Osteoblast (primary cell): ENCODE measurements around the gene OSBPL2. TPM values are rescaled to one million over a fixed set of nuclear protein-coding genes. Genes with fewer than 3 reads are reported as not detected.

Experiments
- DNase-seq: peaks from one replicate; pipeline ENCODE4 v3.0.0; 2011; ENCODE audit warnings: low spot score, mixed read lengths; ENCODE audit not compliant: insufficient read length; ENCODE audit errors: missing footprints
- H2AFZ ChIP-seq: 2 replicates; pipeline ENCODE4 v1.6.0; 2011; ENCODE audit warnings: mild to moderate bottlenecking, low read length
- H3K27ac ChIP-seq: 2 replicates; pipeline ENCODE4 v1.5.1; 2011; ENCODE audit warnings: mild to moderate bottlenecking, low read depth, low read length, moderate library complexity
- H3K27me3 ChIP-seq: 2 replicates; pipeline ENCODE4 v1.6.0; 2012; ENCODE audit warnings: mild to moderate bottlenecking, control low read depth, inconsistent platforms, low read length, moderate library complexity; ENCODE audit not compliant: insufficient read depth
- H3K36me3 ChIP-seq: 2 replicates; pipeline ENCODE4 v1.5.1; 2011; ENCODE audit warnings: mild to moderate bottlenecking, low read length, control low read depth, moderate library complexity; ENCODE audit not compliant: insufficient read depth
- H3K4me1 ChIP-seq: 2 replicates; pipeline ENCODE4 v1.5.1; 2011; ENCODE audit warnings: mild to moderate bottlenecking, low read length, control low read depth, moderate library complexity; ENCODE audit not compliant: insufficient read depth
- H3K4me2 ChIP-seq: 2 replicates; pipeline ENCODE4 v1.6.0; 2011; ENCODE audit warnings: mild to moderate bottlenecking, low read length; ENCODE audit not compliant: insufficient read depth
- H3K4me3 ChIP-seq: fragments of 200-600 bp; sonication (generic); 3 replicates; pipeline ENCODE4 v1.5.1; 2012; ENCODE audit warnings: mild to moderate bottlenecking, low read length, inconsistent platforms; ENCODE audit not compliant: insufficient read depth
- H3K79me2 ChIP-seq: 2 replicates; pipeline ENCODE4 v1.6.0; 2012; ENCODE audit warnings: mild to moderate bottlenecking, low read length, control low read depth, inconsistent platforms; ENCODE audit not compliant: insufficient read depth
- H3K9me3 ChIP-seq: 2 replicates; pipeline ENCODE4 v1.5.1; 2011; ENCODE audit warnings: low read depth, low read length, control low read depth
- H4K20me1 ChIP-seq: 2 replicates; pipeline ENCODE4 v1.6.0; 2012; ENCODE audit warnings: mild to moderate bottlenecking, low read length, control low read depth; ENCODE audit not compliant: insufficient read depth
- total RNA-seq: library from RNA; depleted of rRNA; stranded (reverse); fragments of >200 nt; gene quantifications from 2 replicates; pipeline ENCODE4 v1.2.3, GENCODE V29; 2012
- TF ChIP-seq, protein P1 (sequence below): IDR thresholded peaks from 2 replicates; pipeline ENCODE4 v1.5.1; 2011; ENCODE audit warnings: mild to moderate bottlenecking, low read depth, low read length, moderate library complexity; ENCODE audit errors: extremely low read depth

Gene OSBPL2
- total RNA-seq, 1 donor, result 35.8 TPM

DNA sequence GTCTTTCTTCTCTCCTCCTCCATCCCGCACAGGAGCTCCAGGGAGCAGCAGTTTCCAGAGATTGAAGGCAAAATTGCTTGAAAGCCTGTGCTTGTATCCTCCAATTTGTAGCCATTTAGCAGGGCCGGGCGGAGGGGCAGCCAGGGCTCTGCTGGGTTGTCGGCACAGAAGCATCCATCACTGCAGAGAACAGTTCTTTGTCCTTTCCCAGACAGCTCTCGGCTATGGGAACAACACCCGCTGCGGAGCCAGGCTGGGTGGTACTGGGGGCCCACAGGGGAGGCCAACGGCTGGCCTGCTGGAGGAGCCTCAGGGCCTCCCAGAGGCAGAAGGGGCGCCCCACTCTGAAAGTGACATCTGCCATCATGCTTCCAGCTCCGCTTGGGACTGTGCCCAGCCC, 26.0 kb upstream of the OSBPL2 start:
- Histone ChIP-seq H3K27me3 (peaks cover 24% of the 10 kb centered on the region), H3K4me2 (no peak overlapping the region), H3K79me2 (no peaks in the 10 kb centered on the region), H3K4me1 (peaks cover 3% of the 10 kb centered on the region), H3K9me3 (no peaks in the 10 kb centered on the region), H4K20me1 (peaks cover 17% of the 10 kb centered on the region), H2AFZ (no peak overlapping the region), H3K4me3 (no peak overlapping the region), H3K27ac (no peak overlapping the region), H3K36me3 (no peaks in the 10 kb centered on the region)
- TF ChIP-seq, protein P1, sequence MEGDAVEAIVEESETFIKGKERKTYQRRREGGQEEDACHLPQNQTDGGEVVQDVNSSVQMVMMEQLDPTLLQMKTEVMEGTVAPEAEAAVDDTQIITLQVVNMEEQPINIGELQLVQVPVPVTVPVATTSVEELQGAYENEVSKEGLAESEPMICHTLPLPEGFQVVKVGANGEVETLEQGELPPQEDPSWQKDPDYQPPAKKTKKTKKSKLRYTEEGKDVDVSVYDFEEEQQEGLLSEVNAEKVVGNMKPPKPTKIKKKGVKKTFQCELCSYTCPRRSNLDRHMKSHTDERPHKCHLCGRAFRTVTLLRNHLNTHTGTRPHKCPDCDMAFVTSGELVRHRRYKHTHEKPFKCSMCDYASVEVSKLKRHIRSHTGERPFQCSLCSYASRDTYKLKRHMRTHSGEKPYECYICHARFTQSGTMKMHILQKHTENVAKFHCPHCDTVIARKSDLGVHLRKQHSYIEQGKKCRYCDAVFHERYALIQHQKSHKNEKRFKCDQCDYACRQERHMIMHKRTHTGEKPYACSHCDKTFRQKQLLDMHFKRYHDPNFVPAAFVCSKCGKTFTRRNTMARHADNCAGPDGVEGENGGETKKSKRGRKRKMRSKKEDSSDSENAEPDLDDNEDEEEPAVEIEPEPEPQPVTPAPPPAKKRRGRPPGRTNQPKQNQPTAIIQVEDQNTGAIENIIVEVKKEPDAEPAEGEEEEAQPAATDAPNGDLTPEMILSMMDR, result no peak
- peak; percentile 89 for DNase-seq

DNA sequence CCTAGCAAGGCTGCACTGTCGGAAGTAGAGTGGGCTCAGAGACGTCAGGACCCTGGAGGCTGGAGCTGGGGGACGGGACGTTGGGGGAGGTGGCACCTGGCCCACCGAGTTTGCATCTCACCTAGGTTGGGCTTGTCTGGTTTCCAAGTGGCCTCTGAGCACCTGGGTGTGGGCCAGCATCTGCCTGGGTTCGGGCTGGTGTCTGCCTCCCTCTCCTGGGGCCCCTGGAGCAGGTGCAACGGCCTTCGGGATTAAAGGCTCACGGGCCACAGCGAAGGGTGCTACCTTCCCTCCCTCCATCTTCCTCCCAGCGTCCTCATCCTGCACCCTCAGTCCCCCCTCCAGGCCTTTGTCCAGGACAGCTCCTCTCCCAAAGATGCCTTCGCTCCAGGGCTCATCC, 24.3 kb upstream of the OSBPL2 start:
- TF ChIP-seq, protein P1, result no peak
- Histone ChIP-seq H4K20me1 (peaks cover 2% of the 10 kb centered on the region), H3K4me2 (no peak overlapping the region), H3K27me3 (peaks cover 38% of the 10 kb centered on the region), H3K36me3 (no peaks in the 10 kb centered on the region), H2AFZ (no peak overlapping the region), H3K4me3 (no peak overlapping the region), H3K79me2 (no peaks in the 10 kb centered on the region), H3K4me1 (no peaks in the 10 kb centered on the region), H3K27ac (no peak overlapping the region), H3K9me3 (no peaks in the 10 kb centered on the region)
- DNase-seq, result no peak

DNA sequence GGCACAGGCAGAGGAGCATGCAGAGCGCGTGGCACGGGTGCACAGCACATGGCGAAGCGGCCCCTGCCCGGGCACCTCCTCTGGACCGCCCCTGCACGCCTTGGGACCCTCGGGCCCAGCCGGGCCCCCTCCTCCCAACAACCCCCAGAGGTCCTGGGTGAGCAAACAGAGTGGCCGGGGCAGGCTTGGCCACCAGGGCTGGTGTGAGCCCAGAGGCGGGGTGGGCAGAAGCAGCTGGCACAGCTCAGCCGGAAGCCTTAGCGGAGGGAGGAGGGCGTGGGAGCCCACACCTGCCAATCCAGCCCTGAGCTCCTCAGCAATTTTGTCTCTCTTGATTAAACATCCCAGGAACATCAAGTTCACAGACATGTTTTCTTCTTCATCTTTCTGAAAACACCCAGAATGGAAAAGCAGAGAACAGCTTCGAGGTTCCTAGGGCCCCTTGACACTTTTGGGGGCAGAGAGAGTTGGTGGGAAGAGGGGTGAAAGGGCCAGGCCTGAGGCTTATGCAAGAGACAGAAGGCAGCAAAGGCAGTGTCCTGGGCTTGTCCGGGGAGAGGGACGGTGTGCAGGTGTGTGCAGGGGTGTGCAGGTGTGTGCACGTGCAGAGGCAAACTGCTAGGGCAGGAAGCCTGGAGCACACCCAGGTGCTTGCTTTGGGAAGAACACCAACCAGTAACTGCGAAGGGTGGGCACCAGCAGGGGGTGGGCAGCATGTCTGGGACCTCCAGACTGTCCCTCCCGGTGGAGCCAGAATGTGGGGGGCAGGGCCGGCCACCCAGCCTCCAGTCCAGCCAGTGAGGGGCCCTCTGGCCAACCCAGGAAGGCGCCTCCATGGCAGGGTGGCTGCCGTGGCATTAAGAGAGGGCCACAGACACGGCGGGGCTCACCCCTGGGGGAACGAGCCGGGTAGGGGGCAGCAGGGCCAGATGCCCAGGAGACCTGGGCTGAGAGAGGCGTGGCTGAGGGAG, 23.0 kb upstream of the OSBPL2 start:
- no peaks in the 10 kb centered on the region for H3K79me2 ChIP-seq
- TF ChIP-seq, protein P1, result no peak
- no peak overlapping the region for H3K4me3 ChIP-seq
- H3K27ac ChIP-seq, result no peak overlapping the region
- DNase-seq, result peak; percentile 76
- H3K27me3 ChIP-seq, result peaks cover 35% of the 10 kb centered on the region
- no peak overlapping the region for H2AFZ ChIP-seq
- no peaks in the 10 kb centered on the region for H3K36me3 ChIP-seq
- H3K4me2 ChIP-seq, result no peak overlapping the region
- H3K4me1 ChIP-seq, result no peaks in the 10 kb centered on the region
- H3K9me3 ChIP-seq, result no peaks in the 10 kb centered on the region
- H4K20me1 ChIP-seq, result no peaks in the 10 kb centered on the region

DNA sequence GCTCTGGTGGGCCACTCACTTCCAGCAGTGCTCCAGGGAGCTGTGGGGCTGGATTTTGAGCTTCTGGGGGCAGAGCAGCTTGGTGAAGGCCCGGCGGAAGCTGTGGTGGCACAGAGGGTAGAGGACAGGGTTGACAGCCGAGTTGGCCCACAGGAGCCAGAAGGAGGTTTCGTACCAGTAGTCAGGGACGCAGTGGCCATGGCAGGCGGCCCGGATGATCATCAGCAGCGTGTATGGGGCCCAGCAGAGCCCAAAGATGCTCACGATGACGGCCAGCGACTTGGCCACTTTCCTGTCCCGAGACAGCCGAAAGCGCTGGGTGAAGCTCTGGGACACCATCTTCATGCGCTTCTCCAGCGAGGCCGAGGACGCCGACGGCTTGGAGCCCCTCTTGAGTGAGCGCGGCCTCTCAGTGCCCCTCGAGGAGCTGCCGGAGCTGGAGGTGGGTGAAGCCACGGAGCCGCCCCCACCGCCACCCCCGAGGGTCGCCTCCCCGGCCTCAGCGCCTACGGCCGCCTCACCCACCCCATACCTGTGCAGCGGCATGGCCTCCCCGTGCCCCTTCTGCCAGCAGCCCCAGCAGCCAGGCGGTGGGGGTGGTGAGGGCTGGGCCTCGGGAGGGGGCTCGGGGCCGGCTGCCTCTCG, 22.2 kb upstream of the OSBPL2 start:
- H2AFZ ChIP-seq, result no peak overlapping the region
- H3K4me3 ChIP-seq, result no peak overlapping the region
- DNase-seq, result peak; percentile 82
- TF ChIP-seq, protein P1, result no peak
- no peaks in the 10 kb centered on the region for H3K36me3 ChIP-seq
- no peak overlapping the region for H3K4me2 ChIP-seq
- peaks cover 5% of the 10 kb centered on the region for H4K20me1 ChIP-seq
- peaks cover 42% of the 10 kb centered on the region for H3K27me3 ChIP-seq
- no peaks in the 10 kb centered on the region for H3K9me3 ChIP-seq
- H3K27ac ChIP-seq, result no peak overlapping the region
- no peaks in the 10 kb centered on the region for H3K4me1 ChIP-seq
- H3K79me2 ChIP-seq, result no peaks in the 10 kb centered on the region
